Smooth muscle cell of trachea (primary cell): ENCODE measurements around the gene SPRYD4. TPM values are rescaled to one million over a fixed set of nuclear protein-coding genes. Genes with fewer than 3 reads are reported as not detected.

Source experiments
- total RNA-seq: library from RNA; depleted of rRNA; stranded (reverse); fragments of >200 nt; gene quantifications from 2 replicates; pipeline ENCODE4 v1.2.1, GENCODE V29; 2014

SPRYD4 gene
- 1.7 and 2.2 TPM in 2 replicates for total RNA-seq

DNA sequence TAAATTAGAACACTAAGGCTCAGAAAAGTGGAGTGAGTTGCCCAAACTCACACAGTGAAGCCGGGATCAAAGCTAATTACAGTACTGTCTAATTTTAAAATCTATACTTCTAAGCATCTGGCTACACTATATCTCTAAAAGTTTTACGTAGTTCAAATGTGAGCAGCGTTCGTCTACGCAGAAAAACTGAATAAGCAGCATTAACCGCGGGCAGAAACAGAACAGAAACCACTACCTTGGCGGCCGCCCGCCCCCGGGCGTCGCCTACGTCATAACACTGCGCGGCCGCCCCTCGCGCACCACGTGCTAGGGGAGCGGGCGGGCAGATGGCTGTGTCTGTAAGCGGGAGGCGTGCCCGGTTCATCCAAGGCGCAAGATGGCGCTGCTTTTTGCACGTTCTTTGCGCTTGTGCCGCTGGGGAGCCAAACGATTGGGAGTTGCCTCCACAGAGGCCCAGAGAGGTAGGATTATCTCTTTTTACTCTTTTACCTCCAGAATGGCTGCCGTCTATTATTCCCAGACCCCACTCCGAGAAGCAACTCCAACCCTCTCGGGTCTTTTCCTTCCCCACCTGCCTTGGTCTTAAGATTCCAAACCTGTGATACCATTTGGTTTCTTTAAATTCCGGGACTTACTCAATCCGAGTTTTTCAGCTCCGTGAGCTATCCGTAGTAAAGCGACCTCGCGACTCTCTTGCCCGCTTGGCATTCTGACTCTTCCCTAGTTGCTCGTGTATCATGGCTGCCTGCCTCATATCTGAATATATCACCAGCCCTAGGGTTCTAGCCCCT, at the start of gene SPRYD4:
Gene SPRYD4 (plus strand): TSS at position 363 of the 791 bp plus-strand sequence. CDS start 14 bp downstream, at position 377.

DNA sequence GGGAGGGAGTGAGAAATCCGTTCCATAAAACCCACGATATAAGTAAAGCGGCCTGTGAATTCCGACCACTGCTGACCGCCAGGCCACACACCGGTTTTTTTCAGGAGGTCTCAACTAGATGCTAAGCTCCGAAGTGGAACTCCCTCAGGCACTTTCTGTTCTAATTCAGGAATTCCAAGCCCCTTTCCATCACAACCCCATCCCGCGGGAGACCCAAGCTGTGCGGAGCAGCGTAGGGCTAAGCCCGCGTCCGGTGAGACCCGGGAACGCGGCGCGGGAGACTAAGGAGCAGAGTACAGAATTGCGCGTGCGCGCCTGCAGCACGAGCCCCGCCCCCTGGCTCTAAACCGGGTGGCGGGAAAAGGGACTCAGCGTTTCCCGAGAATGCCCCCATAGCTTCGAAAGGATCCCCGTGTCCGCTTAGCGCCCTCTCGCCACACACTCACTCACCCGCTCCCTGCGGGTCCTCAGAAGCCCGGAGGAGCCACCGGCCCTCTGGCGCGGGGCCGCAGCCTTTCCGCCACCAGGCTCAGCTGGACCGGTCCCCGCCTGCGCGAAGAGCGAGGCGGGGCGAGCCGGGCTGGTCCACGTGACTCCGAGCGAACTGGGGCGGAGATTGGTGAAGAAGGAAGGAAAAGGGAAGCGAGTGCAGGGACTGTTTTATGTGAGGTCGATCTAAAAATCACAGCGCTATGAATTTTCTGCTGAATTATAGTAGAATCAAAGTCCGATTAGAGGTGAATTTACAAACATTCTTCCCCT, 19.3 kb upstream of the SPRYD4 start, which contains the start of gene TIMELESS:
Gene TIMELESS (minus strand): TSS at position 567 of the 762 bp plus-strand sequence. CDS start 15,256 bp downstream, outside the sequence.

GRCh38 chr12:56454557-56454956, 13.8 kb upstream of the SPRYD4 start, which contains the start of gene MIP:
TSS of gene MIP (minus strand) at chr12:56454657. CDS start at chr12:56454613, 44 bp downstream.

GRCh38 chr12:56488041-56488955, 19.9 kb downstream of the SPRYD4 start, which contains the start of gene GLS2:
TSS of gene GLS2 (minus strand) at chr12:56488161. CDS start at chr12:56488118, 43 bp downstream.

DNA sequence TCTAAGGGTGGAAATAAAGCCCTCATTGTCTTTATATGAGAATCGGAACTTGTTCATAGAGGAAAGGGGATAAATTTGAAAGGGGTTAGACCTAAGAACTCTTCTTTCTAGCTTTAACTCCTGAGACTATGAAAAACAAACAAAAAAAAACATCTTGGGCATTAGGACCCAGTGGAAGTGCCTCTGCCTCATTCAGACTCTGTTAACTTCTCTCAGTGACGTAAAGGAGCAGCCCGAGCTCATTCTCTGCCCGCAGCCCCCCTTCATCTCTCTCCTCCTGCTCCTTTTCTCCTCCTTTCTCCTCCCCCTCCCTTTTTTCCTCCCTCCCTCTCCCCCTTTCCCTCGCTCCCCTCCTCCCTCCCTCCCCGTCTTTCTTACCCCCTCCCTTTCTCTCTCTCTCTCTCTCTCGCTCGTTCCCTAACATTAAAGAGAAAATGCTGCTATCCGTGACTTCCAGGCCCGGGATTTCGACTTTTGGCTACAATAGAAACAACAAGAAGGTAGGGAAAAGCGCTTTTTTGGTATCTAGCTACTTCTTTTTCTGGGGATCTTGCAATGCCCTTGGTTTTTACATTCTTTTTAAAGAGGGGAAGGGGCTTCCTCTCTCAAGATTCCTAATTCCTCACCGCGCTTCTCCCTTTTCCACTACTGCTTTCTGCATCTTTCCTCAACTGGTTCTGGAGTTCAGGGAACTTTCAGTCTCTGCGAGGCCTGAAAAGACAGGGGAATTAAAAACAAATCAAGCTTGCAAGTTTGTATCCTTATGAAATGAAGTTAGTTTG, 53.4 kb downstream of the SPRYD4 start, which contains the start of gene RBMS2:
Gene RBMS2 (plus strand): TSS at position 231 of the 782 bp plus-strand sequence. CDS start 204 bp downstream, at position 435.

Other genes with a start within 250 kb of the SPRYD4 start
- gene RNF41, start 246.7 kb upstream of the SPRYD4 start, total RNA-seq = 82.5 and 144 TPM in 2 replicates
- gene NABP2, start 244.2 kb upstream of the SPRYD4 start, total RNA-seq = 27.0 and 29.2 TPM in 2 replicates
- not detected in 2 replicates for gene SLC39A5, start 238.5 kb upstream of the SPRYD4 start, total RNA-seq
- 14.0 and 15.9 TPM in 2 replicates for gene ANKRD52, start 210.2 kb upstream of the SPRYD4 start, total RNA-seq
- gene COQ10A, start 201.6 kb upstream of the SPRYD4 start, total RNA-seq = 8.6 and 11.9 TPM in 2 replicates
- gene CS, start 168.2 kb upstream of the SPRYD4 start, total RNA-seq = 99.2 and 103 TPM in 2 replicates
- gene CNPY2, start 152.6 kb upstream of the SPRYD4 start, total RNA-seq = 47.8 and 76.2 TPM in 2 replicates
- gene PAN2, start 134.6 kb upstream of the SPRYD4 start, total RNA-seq = 21.5 and 30.3 TPM in 2 replicates
- 0.50 and 0.58 TPM in 2 replicates for gene IL23A, start 129.7 kb upstream of the SPRYD4 start, total RNA-seq
- gene STAT2, start 108.5 kb upstream of the SPRYD4 start, total RNA-seq = 291 and 409 TPM in 2 replicates
- not detected in 2 replicates for gene APOF, start 105.7 kb upstream of the SPRYD4 start, total RNA-seq
- gene TIMELESS, start 19.2 kb upstream of the SPRYD4 start, total RNA-seq = 4.6 and 17.5 TPM in 2 replicates
- not detected in 2 replicates for gene MIP, start 13.9 kb upstream of the SPRYD4 start, total RNA-seq
- gene GLS2, start 19.6 kb downstream of the SPRYD4 start, total RNA-seq = under 0.01 and 0.73 TPM in 2 replicates
- gene RBMS2, start 53.2 kb downstream of the SPRYD4 start, total RNA-seq = 16.4 and 18.2 TPM in 2 replicates
- gene BAZ2A, start 161.7 kb downstream of the SPRYD4 start, total RNA-seq = 29.9 and 38.7 TPM in 2 replicates
- 542 and 611 TPM in 2 replicates for gene ATP5F1B, start 177.4 kb downstream of the SPRYD4 start, total RNA-seq
- 52.3 and 113 TPM in 2 replicates for gene PTGES3, start 219.7 kb downstream of the SPRYD4 start, total RNA-seq